ENCODE results near the gene CD3D.

Gene CD3D

DNA sequence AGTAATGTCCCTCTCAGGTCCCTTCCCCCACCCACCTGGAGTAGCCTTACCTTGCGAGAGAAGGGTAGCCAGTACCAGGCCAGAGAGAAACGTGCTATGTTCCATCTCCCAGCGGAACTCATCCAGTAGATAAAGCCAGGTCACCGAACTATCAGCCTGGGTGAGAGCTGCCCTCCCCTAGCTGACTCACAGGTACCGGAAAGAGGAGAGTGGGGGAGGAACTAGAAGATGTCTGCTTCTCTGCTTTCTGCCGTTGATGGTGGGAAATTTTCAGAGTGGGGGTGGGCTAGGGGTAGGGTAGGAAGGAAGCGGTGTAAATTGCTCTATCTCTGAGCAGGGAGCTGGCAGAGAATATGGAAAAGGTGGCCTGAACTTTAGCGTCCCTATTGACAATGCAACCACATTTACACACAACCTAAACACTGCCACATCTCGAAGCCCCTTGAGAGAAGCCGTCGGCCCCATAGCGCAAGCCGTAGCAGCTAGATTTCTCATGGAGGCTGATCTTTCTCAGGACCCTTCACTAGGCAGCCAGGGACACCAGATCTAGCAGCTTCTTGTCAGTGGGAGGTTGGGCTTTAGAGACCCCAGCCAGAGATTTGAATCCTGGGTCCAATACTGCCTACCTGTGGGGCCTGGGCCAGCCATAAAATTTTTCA is at the start of gene CD3D:
Gene CD3D (minus strand): TSS at position 203 of the 659 bp plus-strand sequence. CDS start 98 bp downstream, at position 105.
- TF ChIP-seq TEAD4 (IDR thresholded peaks at IDR 0.05) (no peak), NFIC (IDR thresholded peaks at IDR 0.05) (no peak), CREB1 (IDR thresholded peaks at IDR 0.05; ENCODE audit: low read depth) (no peak), EGR1 (IDR thresholded peaks at IDR 0.05) (no peak), ZBTB7A (IDR thresholded peaks at IDR 0.05; ENCODE audit: low read depth) (no peak), YY1 (IDR thresholded peaks at IDR 0.05; ENCODE audit: low read depth) (no peak), EP300 (IDR thresholded peaks at IDR 0.05; ENCODE audit: borderline replicate concordance) (no peak), RAD21 (IDR thresholded peaks at IDR 0.05; ENCODE audit: low read depth) (no peak), TAF1 (IDR thresholded peaks at IDR 0.05; ENCODE audit: low read depth) (no peak), TCF12 (IDR thresholded peaks at IDR 0.05; ENCODE audit: low read depth) (no peak), CEBPB (IDR thresholded peaks at IDR 0.05) (no peak), FOXM1 (IDR thresholded peaks at IDR 0.05; ENCODE audit: borderline replicate concordance, low read depth) (no peak)
- TF ChIP-seq, protein P1, sequence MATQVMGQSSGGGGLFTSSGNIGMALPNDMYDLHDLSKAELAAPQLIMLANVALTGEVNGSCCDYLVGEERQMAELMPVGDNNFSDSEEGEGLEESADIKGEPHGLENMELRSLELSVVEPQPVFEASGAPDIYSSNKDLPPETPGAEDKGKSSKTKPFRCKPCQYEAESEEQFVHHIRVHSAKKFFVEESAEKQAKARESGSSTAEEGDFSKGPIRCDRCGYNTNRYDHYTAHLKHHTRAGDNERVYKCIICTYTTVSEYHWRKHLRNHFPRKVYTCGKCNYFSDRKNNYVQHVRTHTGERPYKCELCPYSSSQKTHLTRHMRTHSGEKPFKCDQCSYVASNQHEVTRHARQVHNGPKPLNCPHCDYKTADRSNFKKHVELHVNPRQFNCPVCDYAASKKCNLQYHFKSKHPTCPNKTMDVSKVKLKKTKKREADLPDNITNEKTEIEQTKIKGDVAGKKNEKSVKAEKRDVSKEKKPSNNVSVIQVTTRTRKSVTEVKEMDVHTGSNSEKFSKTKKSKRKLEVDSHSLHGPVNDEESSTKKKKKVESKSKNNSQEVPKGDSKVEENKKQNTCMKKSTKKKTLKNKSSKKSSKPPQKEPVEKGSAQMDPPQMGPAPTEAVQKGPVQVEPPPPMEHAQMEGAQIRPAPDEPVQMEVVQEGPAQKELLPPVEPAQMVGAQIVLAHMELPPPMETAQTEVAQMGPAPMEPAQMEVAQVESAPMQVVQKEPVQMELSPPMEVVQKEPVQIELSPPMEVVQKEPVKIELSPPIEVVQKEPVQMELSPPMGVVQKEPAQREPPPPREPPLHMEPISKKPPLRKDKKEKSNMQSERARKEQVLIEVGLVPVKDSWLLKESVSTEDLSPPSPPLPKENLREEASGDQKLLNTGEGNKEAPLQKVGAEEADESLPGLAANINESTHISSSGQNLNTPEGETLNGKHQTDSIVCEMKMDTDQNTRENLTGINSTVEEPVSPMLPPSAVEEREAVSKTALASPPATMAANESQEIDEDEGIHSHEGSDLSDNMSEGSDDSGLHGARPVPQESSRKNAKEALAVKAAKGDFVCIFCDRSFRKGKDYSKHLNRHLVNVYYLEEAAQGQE (IDR thresholded peaks at IDR 0.05; ENCODE audit: low read depth): no peak
- TF ChIP-seq, protein P2, sequence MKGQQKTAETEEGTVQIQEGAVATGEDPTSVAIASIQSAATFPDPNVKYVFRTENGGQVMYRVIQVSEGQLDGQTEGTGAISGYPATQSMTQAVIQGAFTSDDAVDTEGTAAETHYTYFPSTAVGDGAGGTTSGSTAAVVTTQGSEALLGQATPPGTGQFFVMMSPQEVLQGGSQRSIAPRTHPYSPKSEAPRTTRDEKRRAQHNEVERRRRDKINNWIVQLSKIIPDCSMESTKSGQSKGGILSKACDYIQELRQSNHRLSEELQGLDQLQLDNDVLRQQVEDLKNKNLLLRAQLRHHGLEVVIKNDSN (IDR thresholded peaks at IDR 0.05): no peak
- TF ChIP-seq, protein P3, sequence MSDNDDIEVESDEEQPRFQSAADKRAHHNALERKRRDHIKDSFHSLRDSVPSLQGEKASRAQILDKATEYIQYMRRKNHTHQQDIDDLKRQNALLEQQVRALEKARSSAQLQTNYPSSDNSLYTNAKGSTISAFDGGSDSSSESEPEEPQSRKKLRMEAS (IDR thresholded peaks at IDR 0.05): no peak

DNA sequence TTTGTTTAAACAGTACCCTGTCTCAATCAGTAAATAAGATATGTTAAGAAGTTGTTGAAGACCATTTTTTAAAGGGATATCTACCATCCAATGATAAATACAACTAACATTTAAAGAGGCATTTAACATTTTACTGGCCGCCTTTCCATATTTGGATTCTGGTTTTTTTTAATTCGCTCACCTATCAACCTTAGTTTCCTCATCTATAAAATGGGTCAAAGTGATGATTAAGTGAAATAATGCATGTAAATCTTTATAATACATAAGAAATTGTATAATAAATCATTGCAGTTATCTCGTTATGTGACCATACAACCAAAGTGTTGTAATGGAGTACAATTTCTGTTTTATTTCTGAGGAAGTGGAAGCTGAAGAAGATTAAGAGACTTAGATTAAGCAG is 41.2 kb upstream of the CD3D start:
- no peak for TF ChIP-seq FOXM1 (IDR thresholded peaks at IDR 0.05; ENCODE audit: borderline replicate concordance, low read depth)
- TF ChIP-seq ZBTB7A (IDR thresholded peaks at IDR 0.05; ENCODE audit: low read depth): no peak
- no peak for TF ChIP-seq YY1 (IDR thresholded peaks at IDR 0.05; ENCODE audit: low read depth)
- no peak for TF ChIP-seq RAD21 (IDR thresholded peaks at IDR 0.05; ENCODE audit: low read depth)
- no peak for TF ChIP-seq EP300 (IDR thresholded peaks at IDR 0.05; ENCODE audit: borderline replicate concordance)
- no peak for TF ChIP-seq CEBPB (IDR thresholded peaks at IDR 0.05)
- TF ChIP-seq TAF1 (IDR thresholded peaks at IDR 0.05; ENCODE audit: low read depth): no peak

DNA sequence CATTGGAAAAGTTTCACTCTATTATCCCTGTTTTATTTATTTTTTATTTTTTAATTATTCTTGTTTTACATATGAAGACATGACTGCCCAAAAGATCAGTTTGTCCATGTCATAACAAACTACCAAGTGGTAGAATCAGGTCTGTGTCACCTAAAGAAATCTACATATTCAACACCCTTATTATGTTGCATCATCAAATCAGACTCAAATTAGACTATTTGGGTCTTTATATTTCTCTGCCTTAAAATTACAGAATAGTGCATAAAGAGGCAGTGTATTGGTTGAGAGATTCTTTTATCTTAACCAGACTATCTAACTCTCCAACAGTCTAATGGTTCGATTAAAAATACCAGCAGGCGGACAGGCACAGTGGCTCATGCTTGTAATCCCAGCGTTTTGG is 40.4 kb upstream of the CD3D start:
- TF ChIP-seq NFIC (IDR thresholded peaks at IDR 0.05) (no peak), YY1 (IDR thresholded peaks at IDR 0.05; ENCODE audit: low read depth) (no peak), EP300 (IDR thresholded peaks at IDR 0.05; ENCODE audit: borderline replicate concordance) (no peak), ZBTB7A (IDR thresholded peaks at IDR 0.05; ENCODE audit: low read depth) (no peak), CREB1 (IDR thresholded peaks at IDR 0.05; ENCODE audit: low read depth) (no peak), EGR1 (IDR thresholded peaks at IDR 0.05) (no peak), RAD21 (IDR thresholded peaks at IDR 0.05; ENCODE audit: low read depth) (no peak)
- TF ChIP-seq, protein P1 (IDR thresholded peaks at IDR 0.05; ENCODE audit: low read depth): no peak
- TF ChIP-seq, protein P3 (IDR thresholded peaks at IDR 0.05): no peak
- TF ChIP-seq, protein P2 (IDR thresholded peaks at IDR 0.05): no peak

DNA sequence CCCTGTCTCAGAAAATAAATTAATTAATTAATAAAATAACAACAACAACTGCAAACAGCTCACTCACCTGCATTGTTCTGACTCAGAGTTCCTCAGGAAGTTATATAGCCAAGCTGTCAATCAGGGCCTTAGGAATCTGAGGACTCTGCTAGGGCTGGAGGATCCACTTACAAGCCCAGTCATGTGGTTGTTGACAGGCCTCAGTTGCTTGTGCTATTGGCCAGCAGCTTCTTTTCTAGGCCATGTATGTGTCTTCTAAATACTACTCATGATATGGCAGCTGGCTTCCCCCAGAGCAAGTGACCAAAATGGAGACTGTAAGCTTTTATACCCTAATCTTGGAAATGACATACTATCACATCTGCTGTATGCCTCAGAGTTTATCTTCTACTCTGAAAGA is 38.1 kb upstream of the CD3D start:
- TF ChIP-seq YY1 (IDR thresholded peaks at IDR 0.05; ENCODE audit: low read depth) (no peak), EGR1 (IDR thresholded peaks at IDR 0.05) (no peak), NFIC (IDR thresholded peaks at IDR 0.05) (no peak), TEAD4 (IDR thresholded peaks at IDR 0.05) (no peak), ZBTB7A (IDR thresholded peaks at IDR 0.05; ENCODE audit: low read depth) (no peak), TAF1 (IDR thresholded peaks at IDR 0.05; ENCODE audit: low read depth) (no peak), FOXM1 (IDR thresholded peaks at IDR 0.05; ENCODE audit: borderline replicate concordance, low read depth) (no peak), CEBPB (IDR thresholded peaks at IDR 0.05) (no peak), TCF12 (IDR thresholded peaks at IDR 0.05; ENCODE audit: low read depth) (no peak), RAD21 (IDR thresholded peaks at IDR 0.05; ENCODE audit: low read depth) (no peak), EP300 (IDR thresholded peaks at IDR 0.05; ENCODE audit: borderline replicate concordance) (no peak)
- TF ChIP-seq, protein P2 (IDR thresholded peaks at IDR 0.05): no peak
- TF ChIP-seq, protein P3 (IDR thresholded peaks at IDR 0.05): no peak
- TF ChIP-seq, protein P1 (IDR thresholded peaks at IDR 0.05; ENCODE audit: low read depth): no peak
